ELR (cell line): ENCODE measurements around the gene WNT11.

Experiments used
- DNase-seq: peaks from one replicate; pipeline ENCODE4 v3.0.0-alpha.2; 2015; ENCODE audit warnings: low read depth

The WNT11 gene

GRCh38 chr11:76206327-76207081 lies at the start of gene WNT11:
Gene WNT11 (minus strand): TSS chr11:76206502. CDS start chr11:76206407, 95 bp downstream.
- peak; percentile 40 for DNase-seq

- DNase-seq = no peak
Measured at GRCh38 chr11:76253416-76253815, 47.1 kb upstream of the WNT11 start.

DNA sequence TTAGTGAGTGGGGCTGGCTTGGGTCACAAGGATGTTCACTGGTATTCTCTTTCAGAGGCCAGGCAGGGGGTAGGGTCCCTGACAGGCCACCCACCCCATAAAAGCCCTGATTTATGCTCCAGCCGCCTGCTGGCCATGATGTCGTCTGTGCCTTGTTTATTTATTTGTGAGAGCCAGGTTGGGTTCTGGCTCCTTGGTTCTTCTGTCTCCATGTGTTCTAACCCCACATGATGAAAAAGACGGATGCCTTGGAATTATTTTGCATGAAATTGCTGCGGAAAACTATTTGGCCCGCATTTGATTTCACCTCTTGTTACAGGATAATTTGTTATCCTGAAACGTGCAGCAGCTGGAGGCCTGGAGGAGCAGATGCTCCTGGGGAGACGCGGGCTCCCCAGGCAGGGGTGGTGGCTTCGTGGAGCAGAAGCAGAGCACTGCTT lies 46.3 kb upstream of the WNT11 start:
- no peak for DNase-seq

GRCh38 chr11:76251576-76251975 lies 45.3 kb upstream of the WNT11 start:
- DNase-seq = no peak

GRCh38 chr11:76251226-76251575 lies 44.9 kb upstream of the WNT11 start:
- DNase-seq = no peak

DNA sequence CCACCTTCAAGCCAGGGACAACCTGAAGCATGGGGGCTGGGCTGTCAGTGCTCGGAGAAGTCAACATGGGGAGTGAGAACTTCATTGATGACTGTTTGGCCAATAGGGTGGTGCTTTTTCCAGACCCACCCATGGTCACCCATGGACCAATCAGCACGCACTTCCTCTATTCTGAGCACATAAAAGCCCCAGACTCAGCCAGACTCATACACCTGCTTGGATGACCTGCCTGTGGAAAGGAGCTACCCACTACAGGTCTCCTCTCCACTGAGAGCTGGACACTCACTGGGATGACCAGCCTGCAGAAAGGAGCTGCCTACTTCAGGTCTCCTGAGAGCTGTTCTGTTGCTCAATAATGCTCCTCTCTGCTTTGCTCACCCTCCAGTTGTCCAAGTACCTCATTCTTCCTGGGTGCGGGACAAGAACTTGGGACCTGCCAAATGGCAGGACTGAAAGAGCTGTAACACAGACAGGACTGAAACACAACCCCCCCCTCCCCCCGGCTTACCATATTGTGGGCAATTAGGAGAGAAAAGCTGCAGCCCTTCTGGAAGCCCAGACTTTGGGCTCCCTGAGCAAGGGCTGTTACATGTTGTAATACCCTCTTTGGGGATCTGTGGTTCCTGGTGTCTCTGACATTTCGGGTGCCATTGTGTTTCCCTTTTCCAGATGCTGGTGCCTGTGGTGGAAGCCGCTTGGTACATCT lies 44.4 kb upstream of the WNT11 start:
- no peak for DNase-seq

DNA sequence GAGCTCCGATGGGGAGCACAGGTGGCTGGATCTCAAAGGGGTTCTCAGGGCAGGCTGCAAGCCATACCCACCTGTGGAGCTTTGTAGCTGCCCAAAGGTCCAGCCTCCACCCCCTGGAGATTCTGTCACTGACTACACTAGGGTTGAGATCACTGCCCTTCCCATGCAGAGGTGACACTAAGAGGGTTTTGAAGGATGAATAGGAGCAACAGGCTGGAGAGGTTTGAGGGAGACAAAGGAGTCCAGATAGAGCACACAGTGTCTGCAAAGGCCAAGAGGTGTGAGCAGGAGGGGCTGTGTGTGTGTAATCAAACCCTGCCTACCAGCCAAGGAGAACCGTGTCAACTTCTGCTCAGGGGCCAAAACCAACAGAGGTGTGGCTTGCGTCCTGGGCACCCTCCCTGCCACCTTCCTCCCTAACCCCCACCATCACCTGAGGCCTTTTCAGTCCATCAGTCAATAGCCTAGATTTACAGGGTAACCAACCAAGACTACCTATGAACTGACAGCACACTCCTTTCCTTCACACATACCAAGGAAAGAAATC lies 43.0 kb upstream of the WNT11 start:
- DNase-seq = no peak

- DNase-seq = peak; percentile 55
Measured at GRCh38 chr11:76248210-76248609, 41.9 kb upstream of the WNT11 start.

DNA sequence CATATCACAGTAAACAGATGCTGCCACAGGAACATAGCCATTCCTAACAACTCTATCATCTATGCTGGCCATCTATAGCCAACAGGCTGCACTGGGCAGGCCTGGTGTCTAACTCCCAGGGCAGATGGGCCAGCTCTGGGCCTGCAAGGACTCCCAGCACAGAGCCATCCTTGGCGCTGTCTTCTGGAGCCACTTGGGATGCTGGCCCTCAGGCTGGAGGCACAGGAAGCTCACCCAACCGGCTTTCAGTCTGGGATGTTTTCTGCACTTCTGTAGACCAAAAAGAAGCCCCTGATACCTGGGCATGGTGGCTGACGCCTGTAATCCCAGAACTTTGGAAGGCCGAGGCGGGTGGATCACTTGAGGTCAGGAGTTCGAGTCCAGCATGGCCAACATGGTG lies 40.8 kb upstream of the WNT11 start:
- no peak for DNase-seq

DNA sequence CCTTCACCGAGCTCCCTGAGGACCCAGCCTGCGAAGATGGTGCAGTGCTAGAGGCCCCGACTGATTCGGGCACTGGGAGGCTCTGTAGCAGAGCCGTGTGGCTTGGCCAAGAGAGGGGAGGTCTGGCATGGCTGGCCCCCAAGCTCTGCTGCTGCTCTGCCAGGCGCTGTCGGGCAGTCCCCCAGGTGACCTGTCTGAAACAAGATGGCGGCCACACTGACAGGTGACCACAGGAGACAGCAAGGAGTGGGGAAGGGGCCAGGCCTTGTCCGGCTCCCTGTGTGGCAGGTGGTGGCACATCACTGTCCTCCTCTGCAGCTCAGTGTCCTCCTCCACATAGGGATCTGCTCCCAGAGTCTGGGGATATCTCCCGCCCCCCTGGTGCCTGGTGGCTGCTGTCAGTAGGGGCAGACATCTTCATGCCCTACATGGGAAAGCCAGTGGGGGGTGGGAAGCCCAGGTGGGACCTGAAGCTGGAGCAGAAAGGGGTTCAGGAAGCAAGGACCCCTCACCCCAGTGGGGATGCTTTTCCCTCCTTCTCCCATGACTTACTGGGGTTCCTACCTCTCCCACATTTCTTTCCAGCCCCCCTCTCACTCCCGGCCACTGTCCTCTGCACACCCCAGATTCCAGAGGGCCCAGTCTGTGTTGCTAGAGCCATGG lies 40.1 kb upstream of the WNT11 start:
- no peak for DNase-seq

DNA sequence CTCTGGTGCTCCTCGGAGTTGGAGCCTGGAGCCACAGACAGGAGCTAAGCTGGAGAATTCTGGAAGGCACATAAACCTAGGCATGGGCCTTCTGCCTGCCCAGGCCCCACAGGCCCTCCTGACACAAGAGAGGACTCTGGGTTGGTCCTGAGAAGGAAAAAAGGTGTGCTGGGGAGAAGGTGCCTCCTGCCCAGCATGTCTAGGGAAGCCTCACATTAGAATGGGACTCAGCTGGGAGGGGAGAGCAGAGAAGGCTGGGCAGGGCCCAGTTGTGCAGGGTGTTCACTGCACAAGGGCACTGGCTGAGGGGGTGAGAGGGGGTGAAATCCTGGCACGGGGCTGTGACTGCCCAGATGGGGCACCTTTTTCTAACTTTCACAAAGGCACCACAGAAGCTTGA lies 39.4 kb upstream of the WNT11 start:
- DNase-seq = no peak

DNA sequence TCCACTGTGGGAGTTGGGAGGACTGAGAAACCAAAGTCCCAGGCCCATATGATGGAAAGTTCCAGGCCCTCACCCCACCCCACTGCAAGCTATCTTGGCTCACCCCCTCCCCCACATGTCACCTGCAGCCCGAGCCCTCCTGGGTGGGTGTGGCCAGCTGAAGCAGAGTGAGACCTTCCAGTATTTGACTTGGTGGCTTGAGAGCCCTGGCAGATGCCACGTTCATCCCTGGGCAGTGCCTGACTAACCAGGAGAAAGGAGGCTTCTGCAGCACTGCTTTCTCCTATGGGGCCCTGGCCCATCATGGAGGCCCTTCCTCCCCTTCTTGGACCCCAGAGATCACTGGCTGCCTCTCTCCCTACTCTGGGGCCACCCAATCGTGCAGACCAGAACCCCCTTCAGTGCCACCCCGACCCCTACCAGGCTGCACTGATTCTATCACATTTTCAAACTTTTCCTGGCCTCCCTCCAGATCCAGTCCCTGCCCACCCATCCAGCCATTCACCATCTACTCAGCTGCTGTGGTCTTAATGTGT lies 38.1 kb upstream of the WNT11 start:
- no peak for DNase-seq

DNA sequence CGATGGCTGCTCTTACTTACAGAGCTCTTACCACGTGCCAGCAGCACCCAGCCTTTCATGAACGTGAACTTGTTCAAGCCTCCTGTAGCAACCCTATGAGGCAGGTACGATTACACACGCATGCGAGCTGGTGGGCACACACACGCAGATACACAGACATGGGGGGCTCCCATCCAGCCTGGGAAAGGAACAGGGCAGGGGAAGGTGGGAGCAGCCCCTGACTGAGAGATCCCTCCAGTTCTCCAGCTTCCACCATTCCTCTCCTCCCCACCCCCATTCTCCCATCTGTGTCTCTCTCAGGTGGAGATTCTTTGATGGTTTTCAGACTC lies 37.6 kb upstream of the WNT11 start:
- DNase-seq = no peak

- DNase-seq = no peak
Measured at GRCh38 chr11:76243193-76243956, 37.1 kb upstream of the WNT11 start.

DNA sequence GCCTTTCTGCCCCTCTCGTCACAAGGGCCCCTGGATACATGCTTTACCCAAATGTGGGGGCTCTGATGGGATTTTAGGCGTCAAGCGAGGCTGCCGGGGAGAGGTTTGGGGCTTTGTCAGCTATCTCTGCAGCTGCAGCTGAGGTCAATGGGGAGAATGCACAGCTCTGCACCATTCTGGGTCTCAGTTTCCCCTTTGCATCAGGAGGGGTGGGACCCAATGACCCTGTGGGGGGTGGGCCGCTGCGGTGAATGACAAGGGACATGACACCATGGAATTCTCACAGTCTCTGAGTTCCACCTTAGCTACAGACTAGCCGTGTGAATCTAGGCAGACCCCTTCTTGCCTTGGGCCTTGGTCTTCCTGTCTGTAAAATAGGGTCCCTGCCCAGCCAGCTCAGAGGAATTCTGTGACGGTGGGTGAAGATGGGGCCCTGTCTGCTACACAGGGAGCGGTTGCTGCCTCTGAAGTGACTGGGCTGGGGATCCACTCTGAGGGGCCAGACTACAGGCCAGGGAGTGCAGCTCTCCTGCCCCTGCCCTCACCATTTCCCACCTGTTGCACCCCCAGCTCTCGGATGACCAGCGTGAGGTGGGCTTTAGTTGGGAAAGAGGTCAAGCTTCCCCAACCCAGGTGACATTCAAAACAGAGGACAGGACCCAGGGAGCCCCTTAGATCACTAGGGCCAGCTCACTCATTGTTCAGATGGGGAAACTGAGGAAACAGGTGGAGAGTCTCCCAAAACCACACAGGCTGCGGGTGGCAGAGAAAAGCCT lies 35.9 kb upstream of the WNT11 start:
- no peak for DNase-seq

DNA sequence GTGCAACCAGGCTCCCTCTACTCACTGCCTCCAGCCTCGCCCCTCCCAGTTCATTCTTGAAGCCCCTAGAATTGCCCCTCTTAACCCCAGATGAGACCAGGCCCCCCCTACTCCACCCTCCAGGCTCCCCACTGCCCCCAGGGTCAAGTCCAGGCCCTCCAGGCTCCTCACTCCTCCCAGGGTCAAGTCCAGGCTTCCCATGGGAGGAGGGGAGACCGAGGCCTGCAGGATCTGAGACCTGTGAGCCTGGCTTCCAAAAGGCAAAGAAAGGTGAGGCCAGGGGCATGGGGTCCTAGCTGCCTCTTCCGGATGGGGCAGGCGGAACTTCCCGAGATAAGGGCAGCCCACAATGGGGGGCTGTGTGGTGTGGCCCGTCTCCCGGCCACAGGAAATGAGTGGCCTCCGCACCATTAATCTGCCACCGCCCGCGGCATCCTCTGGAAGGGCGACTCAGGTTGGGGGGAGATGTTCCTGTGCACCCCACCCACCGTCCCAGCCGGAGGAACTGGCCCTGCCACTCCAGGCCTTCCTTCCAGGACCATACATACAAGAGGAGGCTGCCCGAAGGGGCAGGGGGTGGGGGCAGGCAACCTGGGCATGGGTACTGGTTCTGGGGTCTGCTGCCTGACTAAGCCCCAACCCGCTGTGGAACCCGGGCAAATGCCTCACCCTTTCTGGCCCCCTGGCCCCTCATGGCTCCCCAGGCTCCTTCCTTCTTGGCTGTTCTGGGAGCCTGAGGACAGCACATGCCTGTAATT lies 35.1 kb upstream of the WNT11 start:
- no peak for DNase-seq

DNA sequence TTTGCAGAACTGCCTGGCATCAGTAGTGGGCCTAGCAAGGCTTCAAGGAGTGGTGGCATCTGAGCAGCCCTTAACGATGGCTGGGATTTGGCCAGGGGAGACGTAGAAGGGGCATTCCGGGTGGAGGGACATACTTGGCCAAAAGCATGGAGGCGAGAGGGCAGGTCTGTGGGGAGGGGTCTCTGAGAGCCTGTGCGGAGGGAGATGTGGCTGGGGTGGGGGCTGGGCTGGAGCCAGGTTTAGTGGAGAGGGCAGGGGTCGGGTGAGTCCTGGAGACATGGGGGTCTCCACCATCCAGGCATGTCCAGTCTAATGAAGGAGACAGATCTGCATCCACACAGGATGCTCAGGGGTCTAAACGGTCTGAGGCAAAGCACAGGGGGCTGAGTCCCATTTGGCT lies 34.4 kb upstream of the WNT11 start:
- no peak for DNase-seq

GRCh38 chr11:76240161-76240540 lies 33.8 kb upstream of the WNT11 start:
- no peak for DNase-seq

DNA sequence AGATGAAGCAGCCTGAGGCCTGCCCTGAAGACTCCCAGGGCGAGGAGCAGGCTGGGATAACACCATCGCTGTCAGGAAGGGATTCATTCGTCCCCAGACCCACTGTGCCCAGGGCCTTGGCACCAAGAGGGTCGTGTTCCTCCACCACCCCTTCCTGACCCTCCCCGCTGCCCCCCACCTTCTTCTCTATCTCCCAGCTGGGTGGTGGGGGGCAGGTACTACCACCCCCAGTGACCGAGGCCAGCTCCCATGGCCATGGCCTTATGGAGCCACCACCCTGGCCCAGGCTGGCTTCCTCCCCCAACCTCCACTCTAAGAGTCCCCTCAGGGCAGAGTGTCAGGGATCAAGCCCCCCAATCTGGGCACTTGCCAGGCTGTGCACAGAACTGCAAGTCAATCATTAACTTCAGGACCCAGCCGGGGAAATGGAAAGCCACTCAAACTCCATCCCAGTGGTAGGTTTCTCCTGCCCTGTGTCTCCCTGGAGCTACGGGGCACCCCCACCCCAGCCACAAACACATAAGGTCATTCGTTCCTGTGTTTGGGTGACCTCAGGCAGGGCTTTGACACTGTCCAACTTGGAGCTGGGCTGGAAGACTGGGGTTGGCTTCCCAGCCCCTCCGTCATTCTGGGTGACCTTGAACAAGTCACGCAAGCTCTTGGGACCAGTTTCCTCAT lies 33.3 kb upstream of the WNT11 start:
- DNase-seq = no peak

GRCh38 chr11:76238551-76238950 lies 32.2 kb upstream of the WNT11 start:
- DNase-seq = no peak
